ENCODE measurements around the gene CPB2.

CPB2 gene

GRCh38 chr13:46134961-46135522 lies 30.2 kb upstream of the CPB2 start:
- no peak overlapping the region for H3K4me3 ChIP-seq (ENCODE audit: low read depth, low read length)

DNA sequence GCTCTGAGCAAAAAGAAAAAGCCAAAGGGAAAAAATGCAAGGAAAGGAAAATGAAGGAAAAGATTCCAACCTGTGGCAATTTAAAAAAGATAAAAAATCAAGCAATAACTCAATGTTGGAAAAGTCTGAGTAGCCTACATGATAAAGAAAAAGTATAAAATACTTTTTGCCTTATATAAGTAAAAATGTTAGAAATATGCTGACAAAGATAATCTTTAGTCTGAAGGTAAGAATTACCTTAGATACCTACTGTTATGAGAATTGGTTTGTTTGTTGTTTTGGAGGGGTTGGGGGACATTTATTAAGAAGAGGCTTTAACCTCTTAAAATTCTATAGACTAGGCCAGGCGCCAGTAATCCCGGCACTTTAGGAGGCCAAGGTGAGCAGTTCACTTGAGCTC lies 29.7 kb upstream of the CPB2 start:
- no peak overlapping the region for H3K4me3 ChIP-seq (ENCODE audit: low read depth, low read length)
- TF ChIP-seq, protein P1, sequence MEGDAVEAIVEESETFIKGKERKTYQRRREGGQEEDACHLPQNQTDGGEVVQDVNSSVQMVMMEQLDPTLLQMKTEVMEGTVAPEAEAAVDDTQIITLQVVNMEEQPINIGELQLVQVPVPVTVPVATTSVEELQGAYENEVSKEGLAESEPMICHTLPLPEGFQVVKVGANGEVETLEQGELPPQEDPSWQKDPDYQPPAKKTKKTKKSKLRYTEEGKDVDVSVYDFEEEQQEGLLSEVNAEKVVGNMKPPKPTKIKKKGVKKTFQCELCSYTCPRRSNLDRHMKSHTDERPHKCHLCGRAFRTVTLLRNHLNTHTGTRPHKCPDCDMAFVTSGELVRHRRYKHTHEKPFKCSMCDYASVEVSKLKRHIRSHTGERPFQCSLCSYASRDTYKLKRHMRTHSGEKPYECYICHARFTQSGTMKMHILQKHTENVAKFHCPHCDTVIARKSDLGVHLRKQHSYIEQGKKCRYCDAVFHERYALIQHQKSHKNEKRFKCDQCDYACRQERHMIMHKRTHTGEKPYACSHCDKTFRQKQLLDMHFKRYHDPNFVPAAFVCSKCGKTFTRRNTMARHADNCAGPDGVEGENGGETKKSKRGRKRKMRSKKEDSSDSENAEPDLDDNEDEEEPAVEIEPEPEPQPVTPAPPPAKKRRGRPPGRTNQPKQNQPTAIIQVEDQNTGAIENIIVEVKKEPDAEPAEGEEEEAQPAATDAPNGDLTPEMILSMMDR (IDR thresholded peaks at IDR 0.05; ENCODE audit: low read depth, low read length) = no peak

More at GRCh38 chr13:46134961-46135522, 30.2 kb upstream of the CPB2 start:
- TF ChIP-seq, protein P1 (IDR thresholded peaks at IDR 0.05; ENCODE audit: low read depth, low read length) = no peak

DNA sequence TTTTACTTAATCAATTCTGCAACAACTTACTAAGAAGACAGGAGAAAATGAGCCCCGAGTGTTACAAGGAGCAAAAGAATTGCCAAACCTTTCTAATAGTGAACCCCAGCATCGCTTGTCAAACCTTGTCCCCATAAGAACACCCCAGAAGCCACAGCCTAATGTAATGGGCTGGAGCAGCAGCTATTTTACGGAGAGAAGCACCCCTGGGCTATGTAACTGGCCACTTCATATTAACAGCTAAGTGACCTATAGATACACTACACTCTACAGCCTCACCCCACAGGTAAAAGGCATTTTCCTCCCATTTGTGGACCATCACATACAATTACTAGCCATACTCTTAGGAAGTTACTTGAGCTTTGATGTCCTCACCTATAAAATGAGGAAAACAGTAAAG lies 27.3 kb upstream of the CPB2 start:
- TF ChIP-seq, protein P1 (IDR thresholded peaks at IDR 0.05; ENCODE audit: low read depth, low read length) = no peak

DNA sequence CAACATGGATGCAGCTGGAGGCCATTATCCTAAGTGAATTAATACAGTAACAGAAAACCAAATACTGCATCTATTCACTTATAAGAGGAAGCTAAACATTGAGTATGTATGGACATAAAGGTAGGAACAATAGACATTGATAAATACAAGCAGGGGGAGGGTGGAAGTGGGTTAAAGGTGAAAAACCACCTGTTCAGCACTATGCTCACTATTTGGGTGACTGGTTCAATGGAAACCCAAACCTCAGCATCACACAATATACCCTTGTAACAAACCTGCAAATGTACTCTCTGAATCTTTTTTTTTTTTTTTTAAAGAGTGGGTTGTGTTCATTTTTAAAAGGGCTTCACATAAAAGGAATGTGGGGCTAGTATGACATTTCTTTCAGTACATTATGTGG lies 26.9 kb upstream of the CPB2 start:
- H3K4me3 ChIP-seq (ENCODE audit: low read depth, low read length) = no peak overlapping the region
- TF ChIP-seq, protein P1 (IDR thresholded peaks at IDR 0.05; ENCODE audit: low read depth, low read length) = no peak

More for the DNA sequence above, 27.3 kb upstream of the CPB2 start:
- no peak overlapping the region for H3K4me3 ChIP-seq (ENCODE audit: low read depth, low read length)

DNA sequence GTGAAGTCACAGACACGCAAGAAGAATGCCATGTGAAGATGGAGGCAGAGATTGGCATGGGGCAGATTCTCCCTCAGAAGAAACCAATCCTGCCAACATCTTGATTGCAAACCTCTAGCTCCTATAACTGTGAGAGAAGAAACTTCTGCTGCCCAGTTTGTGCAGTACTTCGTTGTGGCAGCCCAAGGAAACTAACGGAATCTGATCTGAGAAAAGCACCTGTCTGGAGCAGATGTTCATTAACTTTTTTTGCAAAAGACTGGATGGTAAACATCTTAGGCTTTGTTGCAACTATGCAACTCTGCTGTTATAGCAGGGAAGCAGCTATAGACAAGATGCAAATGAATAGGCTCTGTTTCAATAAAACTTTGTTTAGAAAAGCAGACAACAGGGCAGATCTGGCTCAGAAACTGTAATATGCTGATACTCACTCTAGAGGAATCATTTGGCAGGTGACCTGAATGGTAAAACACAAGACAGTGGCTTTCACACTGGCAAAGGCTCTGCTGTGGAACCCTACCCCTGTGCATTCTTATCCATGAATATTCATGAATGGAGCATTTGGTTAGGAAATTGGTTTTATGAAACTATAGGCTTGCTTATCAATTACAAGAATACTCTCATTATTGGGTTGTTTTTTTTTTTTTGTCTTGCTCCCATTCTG lies 25.3 kb upstream of the CPB2 start:
- TF ChIP-seq, protein P1 (IDR thresholded peaks at IDR 0.05; ENCODE audit: low read depth, low read length) = no peak
- no peak overlapping the region for H3K4me3 ChIP-seq (ENCODE audit: low read depth, low read length)

DNA sequence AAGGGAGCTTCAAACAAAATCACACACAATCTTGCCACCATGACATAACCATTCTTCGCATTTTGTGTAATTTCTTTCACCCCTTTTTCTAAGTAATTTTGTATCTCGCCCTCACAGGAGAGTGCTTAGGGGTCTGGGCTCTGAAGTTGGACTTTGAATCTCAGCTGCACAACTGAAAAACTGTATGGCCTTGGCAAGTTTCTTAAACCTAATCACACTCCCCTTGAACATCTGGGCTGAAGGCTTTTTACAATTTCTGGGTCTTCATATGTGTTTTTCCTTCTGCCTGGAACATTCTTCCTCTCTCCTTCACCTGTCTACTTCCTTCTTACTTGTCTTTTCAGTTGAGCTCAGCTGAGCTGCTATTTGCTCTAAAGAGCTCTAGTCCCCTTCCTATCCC lies 24.3 kb upstream of the CPB2 start:
- no peak overlapping the region for H3K4me3 ChIP-seq (ENCODE audit: low read depth, low read length)
- TF ChIP-seq, protein P1 (IDR thresholded peaks at IDR 0.05; ENCODE audit: low read depth, low read length) = no peak

DNA sequence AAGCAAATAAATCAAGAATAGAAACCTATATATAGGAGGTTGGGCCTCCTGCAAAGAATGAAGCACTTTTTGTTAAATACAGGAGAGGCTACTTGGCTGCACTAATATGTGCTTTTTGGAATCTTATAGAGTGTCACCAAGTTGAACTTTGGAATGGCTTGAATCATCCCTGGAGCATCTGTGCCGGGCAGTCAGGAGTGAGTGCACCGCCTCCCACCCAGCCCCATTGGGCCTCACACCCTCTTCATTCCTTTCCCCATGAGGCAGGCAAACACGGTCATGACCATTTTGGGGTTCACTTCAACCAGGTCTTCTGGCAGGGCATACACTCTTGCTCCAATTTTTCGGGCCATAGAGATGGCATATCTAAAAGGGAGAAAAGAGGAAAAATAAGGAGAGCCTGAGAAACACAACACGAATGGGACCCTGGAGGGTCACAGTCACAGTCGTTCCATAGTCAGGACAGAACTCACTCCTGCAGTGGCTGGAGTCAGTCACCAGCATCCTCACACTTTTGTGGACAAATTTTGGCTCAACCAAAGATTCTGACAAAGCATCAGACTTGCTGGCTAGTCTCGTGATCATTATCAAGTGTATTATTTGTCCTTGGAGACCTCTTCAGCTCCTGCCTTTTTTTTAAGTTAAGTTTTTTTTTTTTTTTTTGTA lies 22.7 kb upstream of the CPB2 start:
- no peak overlapping the region for H3K4me3 ChIP-seq (ENCODE audit: low read depth, low read length)
- TF ChIP-seq, protein P1 (IDR thresholded peaks at IDR 0.05; ENCODE audit: low read depth, low read length) = no peak
